NB4 (cell line): ENCODE results near the gene C9orf78.

Source experiments
- DNase-seq: peaks from one replicate; pipeline ENCODE4 v3.0.0; 2010; ENCODE audit warnings: low read depth
- H3K4me3 ChIP-seq: one replicate; pipeline ENCODE4 v1.5.1; 2011; ENCODE audit warnings: mild to moderate bottlenecking, low read depth, low read length, moderate library complexity
- MYC ChIP-seq: IDR thresholded peaks from 2 replicates; pipeline ENCODE4 v1.6.1; 2011; ENCODE audit warnings: low read depth, low read length
- POLR2A ChIP-seq: IDR thresholded peaks from 2 replicates; pipeline ENCODE4 v1.6.1; 2011; ENCODE audit warnings: mild to moderate bottlenecking; ENCODE audit not compliant: insufficient read length; ENCODE audit errors: extremely low read depth
- TF ChIP-seq, protein P1 (sequence below): IDR thresholded peaks from 2 replicates; pipeline ENCODE4 v1.6.1; 2011; ENCODE audit warnings: low read depth, low read length
- TF ChIP-seq, protein P2 (sequence below): IDR thresholded peaks from one replicate; pipeline ENCODE4 v1.5.1; 2012; ENCODE audit warnings: low read depth, low read length

The C9orf78 gene

DNA sequence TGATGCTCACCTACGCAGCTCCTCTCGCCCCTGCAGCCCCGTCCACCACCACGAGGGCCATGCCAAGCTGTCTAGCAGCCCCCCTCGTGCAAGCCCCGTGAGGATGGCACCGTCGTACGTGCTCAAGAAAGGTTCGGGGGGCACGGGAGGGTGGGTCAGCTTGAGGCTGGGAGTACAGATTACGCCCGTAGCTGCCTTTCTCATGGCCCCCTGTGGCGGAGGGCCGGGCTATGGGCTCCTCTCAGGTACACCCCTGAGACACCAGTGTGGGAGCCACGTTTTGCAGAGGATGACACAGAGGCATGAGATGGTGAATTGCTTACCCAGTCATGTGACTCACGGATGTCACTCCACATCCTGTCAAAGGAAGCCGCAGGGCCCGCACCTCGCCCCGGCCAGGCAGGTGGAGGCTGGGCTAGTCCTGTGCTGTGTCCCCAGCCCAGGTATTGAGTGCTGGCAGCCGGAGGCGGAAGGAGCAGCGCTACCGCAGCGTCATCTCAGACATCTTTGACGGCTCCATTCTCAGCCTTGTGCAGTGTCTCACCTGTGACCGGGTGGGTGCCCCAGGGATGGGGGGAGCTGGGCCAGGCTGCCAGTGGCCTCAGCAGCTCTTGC is 33.9 kb upstream of the C9orf78 start:
- no peak for DNase-seq
- no peak overlapping the region for H3K4me3 ChIP-seq
- TF ChIP-seq, protein P1, sequence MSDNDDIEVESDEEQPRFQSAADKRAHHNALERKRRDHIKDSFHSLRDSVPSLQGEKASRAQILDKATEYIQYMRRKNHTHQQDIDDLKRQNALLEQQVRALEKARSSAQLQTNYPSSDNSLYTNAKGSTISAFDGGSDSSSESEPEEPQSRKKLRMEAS = no peak
- no peak for TF ChIP-seq POLR2A
- TF ChIP-seq, protein P2, sequence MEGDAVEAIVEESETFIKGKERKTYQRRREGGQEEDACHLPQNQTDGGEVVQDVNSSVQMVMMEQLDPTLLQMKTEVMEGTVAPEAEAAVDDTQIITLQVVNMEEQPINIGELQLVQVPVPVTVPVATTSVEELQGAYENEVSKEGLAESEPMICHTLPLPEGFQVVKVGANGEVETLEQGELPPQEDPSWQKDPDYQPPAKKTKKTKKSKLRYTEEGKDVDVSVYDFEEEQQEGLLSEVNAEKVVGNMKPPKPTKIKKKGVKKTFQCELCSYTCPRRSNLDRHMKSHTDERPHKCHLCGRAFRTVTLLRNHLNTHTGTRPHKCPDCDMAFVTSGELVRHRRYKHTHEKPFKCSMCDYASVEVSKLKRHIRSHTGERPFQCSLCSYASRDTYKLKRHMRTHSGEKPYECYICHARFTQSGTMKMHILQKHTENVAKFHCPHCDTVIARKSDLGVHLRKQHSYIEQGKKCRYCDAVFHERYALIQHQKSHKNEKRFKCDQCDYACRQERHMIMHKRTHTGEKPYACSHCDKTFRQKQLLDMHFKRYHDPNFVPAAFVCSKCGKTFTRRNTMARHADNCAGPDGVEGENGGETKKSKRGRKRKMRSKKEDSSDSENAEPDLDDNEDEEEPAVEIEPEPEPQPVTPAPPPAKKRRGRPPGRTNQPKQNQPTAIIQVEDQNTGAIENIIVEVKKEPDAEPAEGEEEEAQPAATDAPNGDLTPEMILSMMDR = no peak
- no peak for TF ChIP-seq MYC

DNA sequence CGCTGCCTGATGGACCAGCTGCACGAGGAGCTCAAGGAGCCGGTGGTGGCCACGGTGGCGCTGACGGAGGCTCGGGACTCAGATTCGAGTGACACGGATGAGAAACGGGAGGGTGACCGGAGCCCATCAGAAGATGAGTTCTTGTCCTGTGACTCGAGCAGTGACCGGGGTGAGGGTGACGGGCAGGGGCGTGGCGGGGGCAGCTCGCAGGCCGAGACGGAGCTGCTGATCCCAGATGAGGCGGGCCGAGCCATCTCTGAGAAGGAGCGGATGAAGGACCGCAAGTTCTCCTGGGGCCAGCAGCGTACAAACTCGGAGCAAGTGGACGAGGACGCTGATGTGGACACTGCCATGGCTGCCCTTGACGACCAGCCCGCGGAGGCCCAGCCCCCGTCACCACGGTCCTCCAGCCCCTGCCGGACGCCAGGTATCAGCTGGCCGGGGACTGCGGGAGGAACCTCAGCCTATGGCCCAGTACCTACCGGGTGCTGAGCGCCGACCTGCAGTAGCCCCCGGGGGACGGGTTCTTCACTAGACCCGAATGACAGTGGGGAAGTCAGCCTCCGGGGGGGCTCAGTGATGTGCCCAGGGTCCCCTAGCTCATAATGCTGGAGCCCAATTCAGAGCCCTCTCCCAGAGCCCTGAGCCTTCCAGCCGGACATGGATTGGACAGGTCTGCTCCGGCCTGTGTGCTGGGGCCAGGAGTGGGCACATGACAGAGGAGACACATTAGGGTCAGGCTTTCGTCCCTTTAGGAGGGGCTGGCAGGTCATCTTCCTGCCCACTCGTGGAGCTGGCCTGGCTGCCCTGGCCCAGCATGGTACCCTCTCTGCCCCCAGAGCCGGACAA is 33.2 kb upstream of the C9orf78 start:
- DNase-seq = no peak
- no peak for TF ChIP-seq POLR2A
- TF ChIP-seq, protein P1 = no peak
- TF ChIP-seq MYC = no peak
- TF ChIP-seq, protein P2 = no peak
- H3K4me3 ChIP-seq = no peak overlapping the region

DNA sequence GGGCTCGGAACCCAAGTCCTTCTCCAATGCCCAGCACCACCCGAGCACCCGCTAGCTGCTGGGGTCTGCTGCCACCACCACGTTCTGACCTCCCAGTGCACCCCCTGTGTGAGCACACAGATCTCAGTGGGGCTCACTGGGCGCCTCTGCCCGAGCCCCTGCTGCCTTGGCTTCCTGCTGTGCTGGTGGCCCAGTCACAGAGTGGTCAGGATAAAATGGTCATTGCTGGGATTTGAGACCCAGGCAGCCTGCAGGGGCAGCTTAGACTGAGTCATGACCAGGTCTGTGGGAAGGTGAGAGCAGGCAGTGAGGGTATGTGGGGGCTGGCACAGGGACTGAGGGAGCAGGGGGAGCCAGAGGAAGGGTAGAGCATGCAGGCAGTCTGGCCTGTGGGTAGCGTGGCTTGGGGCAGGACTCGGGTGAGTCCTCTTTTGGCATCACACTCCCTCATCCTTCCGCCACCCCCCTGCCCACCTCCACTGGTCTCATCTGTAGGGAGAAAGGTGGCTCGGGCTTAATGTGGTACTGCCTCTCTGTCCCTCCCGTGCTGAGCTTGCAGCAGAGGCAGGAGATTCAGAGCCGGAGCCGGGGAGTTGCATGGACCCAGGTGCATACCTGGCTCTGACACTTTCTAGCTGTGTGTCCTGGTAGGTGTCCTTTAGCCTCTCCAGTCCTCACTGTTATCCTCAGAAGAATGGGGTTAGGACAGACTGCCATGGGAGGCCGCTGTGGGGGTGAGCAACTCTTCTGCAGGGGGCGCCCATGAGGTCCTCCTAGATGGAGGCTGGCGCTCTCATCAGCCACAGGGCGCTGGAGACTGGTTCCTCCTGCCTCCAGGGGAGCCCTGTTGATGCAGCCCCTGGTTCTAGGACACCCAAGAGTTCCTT is 32.3 kb upstream of the C9orf78 start:
- TF ChIP-seq POLR2A = no peak
- no peak for TF ChIP-seq MYC
- TF ChIP-seq, protein P1 = no peak
- TF ChIP-seq, protein P2 = peak; percentile 19
- peak; percentile 34 for DNase-seq

DNA sequence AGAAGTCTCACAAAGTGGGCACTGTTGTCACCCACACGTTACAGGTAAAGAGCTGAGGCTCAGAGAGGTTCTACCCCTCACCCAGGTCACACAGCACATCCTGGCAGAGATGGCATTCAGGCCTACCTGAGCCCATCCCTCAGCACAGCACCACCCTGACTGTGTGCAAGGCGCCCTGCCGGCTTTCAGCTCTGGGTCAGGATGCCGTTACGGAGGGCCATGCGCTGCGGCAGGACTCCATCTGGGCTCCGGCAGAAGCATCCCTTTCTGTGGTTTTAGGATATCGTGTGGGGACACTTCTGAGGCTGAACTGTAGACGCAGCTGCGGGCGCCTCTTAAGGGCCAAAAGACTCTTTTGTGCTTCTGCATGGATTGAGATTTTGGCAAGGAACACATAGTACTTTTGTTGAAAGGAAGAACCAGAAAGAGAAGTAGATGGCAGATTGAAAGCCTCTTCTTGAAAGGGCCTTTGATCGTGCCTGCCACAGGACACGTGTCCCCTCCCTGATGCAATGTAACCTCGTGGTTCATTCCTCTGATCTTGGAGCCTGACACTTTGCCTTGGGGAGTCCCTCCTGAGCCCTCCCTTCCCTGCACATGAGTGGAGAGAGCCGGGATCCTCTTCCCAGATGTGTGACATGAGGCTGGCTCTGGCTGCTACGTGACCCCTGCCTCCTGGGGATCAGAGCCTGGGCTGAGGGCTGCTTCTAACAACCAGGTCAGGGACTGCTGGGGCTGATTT is 31.5 kb upstream of the C9orf78 start:
- H3K4me3 ChIP-seq = no peak overlapping the region
- DNase-seq = no peak
- TF ChIP-seq, protein P1 = no peak
- TF ChIP-seq, protein P2 = no peak
- TF ChIP-seq MYC = no peak
- no peak for TF ChIP-seq POLR2A

More for the DNA sequence above, 32.3 kb upstream of the C9orf78 start:
- H3K4me3 ChIP-seq = no peak overlapping the region

DNA sequence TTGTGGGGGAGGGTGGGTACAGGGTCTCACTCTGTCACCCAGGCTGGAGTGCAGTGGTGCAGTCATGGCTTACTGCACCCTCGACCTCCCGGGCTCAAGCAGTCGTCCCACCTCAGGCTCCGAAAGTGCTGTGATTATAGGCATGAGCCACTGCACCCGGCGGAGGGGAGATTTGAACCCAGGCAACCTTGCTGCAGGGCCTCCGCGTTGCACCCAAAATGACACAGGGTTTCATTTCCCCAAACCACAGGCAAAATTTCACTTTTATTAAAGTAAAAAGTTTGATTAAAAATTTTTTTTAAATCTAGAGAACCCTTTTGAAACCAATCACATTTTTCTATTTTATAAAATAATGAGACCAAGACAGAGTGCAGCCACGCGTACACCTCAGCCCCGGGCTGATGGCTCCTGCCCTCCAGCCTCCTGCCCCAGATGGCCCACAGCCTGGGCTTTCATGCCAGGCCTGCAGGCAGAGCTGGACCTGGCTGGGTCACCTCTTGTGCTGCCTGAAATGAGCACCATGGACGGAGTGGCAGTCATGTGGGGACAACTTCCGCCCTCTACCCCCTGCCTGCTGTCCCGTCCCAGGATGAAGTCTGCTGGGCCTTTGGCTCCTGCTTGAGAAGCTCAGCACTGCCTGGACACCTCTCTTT is 30.7 kb upstream of the C9orf78 start:
- TF ChIP-seq, protein P2 = no peak
- TF ChIP-seq MYC (no peak), POLR2A (no peak)
- TF ChIP-seq, protein P1 = no peak
- H3K4me3 ChIP-seq = no peak overlapping the region
- no peak for DNase-seq
